HG03457 (cell line): ENCODE measurements around the gene SPTBN2.

Experiments used
- ATAC-seq: cut with Tn5 transposase; IDR thresholded peaks from one replicate; pipeline ENCODE4 v1.9.1; 2021; ENCODE audit warnings: moderate number of reproducible peaks; ENCODE audit not compliant: unreplicated experiment

Gene SPTBN2

GRCh38 chr11:66705587-66706335 is 23.3 kb downstream of the SPTBN2 start:
- no peak for ATAC-seq

- ATAC-seq = no peak
Observed at GRCh38 chr11:66704659-66705360, 24.2 kb downstream of the SPTBN2 start.

GRCh38 chr11:66701432-66702240 is 27.4 kb downstream of the SPTBN2 start:
- ATAC-seq = no peak

DNA sequence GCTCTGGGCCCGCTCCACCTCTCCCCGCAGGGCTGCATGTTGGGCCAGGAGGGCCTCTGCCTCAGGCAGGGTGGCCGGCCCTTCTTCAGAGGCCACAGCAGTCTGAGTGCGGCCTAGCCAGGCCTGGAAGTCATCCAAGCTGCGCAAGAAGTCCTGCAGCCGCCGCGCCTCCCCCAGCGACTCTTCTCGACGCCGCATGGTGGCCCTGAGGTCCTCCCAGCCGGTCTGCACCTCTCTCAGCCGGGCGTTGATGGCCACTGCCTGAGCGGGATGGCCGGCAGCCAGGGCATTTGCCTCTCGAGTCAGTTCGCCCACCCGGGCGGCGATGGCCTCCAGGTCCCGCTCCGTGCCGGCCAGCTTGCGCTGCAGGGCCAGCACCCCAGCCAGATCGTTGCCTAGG is 28.3 kb downstream of the SPTBN2 start:
- no peak for ATAC-seq

DNA sequence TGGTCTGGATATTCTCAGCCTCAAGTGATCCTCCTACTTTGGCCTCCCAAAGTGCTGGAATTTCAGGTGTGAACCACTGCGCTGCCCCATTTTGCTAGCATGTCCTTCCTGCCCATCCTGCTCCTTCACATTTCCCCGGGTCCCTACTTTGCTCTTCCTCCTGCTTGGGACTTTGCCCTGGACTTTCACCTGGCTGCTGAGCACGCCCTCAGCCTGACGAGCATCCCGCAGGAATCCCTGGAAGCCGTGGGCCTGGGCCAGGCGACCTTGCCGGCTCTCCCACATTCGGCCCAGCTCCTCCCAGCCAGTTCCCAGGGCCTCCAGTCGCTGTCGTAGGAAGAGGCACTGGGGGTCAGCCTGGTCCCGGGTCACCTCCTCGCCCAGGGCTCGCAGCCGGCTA is 28.7 kb downstream of the SPTBN2 start:
- no peak for ATAC-seq

GRCh38 chr11:66698491-66698890 is 30.5 kb downstream of the SPTBN2 start:
- ATAC-seq = no peak

- ATAC-seq = no peak
Observed at GRCh38 chr11:66697988-66698387, 31.0 kb downstream of the SPTBN2 start.

DNA sequence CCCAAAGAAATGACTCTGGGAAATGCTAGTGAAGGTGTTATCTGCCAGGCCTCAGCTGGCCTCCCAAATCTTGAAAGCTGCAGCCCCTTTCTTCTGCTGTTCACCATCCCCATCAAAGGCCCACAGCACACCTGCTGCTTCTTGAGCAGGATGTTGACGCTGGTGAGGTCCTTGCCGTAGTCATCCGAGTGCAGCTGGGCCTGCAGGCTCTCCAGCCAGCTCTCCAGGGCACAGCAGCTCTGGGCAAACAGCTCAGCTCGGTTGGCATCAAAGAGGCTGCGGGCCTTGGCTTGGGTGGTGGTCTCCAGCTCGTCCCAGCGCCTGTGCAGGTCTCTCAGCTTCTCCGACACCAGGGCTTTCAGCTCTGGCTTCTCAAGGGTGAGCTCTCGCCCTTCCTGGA is 32.9 kb downstream of the SPTBN2 start:
- ATAC-seq = no peak

DNA sequence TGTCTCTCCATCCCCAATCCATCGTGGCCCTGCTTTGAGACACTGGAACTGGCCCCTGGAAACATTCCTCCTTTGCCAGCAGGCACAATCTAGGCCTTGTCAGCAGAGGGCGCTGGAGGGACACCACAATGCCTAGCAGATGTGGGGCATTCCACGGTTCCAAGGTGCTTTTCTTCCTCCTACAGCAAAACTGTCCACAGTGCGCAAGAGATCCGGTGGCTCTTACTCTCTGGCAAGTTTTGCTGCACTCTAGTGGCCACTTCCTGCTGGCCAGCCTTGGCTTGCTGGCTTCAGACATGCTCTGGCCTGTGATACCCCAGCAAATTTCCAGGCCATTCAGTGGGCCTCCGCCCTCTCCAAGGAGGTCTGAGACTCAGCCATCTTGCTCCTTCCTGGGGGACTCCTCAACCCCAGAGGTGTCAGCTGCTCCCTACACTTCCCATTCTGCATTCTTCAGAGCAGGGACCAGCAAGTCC is 34.2 kb downstream of the SPTBN2 start:
- ATAC-seq = no peak

- ATAC-seq = no peak
Observed at GRCh38 chr11:66694056-66694410, 35.0 kb downstream of the SPTBN2 start.

DNA sequence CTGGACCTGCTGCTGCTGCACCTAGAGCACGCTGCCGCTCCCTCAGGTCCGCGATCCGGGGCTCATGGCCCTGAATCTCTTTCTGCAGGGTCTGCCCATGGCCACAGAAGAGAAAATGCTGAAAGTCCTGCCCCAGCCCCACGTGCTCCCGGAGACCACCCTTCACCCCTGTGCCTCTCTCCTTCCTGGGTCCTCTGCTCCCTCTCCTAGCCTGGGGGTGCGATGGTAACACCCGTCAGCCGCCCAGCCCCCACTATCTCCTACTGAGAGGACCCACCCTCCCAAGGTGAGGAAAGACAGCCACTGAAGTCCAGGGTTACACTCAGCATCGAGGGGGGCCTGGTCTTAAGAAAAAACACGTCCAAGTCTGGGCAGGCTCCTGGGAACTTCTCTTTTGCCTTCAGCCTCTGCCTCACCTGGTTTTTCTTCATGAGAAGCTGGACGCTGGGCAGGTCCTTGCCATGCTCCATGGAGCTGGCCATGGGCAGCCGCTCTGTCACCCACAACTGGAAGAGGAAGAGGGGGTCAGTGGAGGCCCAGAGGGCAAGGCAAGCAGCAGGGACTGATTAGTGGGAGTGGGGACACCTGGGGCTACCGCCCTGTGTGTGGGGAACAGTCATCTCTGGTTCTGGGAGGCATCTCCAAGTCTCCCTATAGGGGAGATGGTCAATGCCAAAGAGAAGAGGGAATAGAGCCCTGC is 35.5 kb downstream of the SPTBN2 start:
- ATAC-seq = no peak

DNA sequence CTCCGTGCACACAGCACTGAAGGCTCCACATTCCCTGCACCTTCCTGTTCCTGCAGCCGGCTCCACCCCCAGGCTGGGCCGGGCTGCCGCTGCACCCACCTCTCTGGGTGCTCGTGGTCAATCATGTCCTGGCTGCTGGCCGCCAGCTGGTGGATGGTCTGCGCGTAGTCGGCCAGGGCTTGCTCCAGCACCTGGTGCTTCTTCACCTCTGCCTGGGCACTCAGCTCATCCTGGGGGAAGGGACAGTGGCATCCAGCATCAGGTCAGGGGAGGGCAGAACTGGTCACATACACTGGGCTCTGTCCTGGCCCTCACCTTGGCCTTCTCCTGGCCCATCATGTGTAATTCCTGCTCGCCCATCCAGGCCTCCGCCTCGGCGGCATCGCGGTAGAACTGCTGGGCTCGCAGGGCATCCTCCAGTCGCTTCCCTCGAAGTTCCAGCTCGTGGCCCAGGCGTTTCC is 36.1 kb downstream of the SPTBN2 start:
- ATAC-seq = no peak

GRCh38 chr11:66692446-66692845 is 36.6 kb downstream of the SPTBN2 start:
- ATAC-seq = no peak

GRCh38 chr11:66691311-66691980 is 37.6 kb downstream of the SPTBN2 start:
- ATAC-seq = no peak

GRCh38 chr11:66689661-66690590 is 39.1 kb downstream of the SPTBN2 start:
- ATAC-seq = no peak

- ATAC-seq = no peak
Observed at GRCh38 chr11:66688561-66689534, 40.2 kb downstream of the SPTBN2 start.

GRCh38 chr11:66687831-66688281 is 41.2 kb downstream of the SPTBN2 start:
- ATAC-seq = no peak
